Esophagus muscularis mucosa (tissue), 4 donors: ENCODE measurements around the gene ARID1B.

ENCODE experiments used
- EP300 ChIP-seq: sonication (generic); formaldehyde crosslinking; IDR thresholded peaks from one replicate; pipeline ENCODE4 v1.6.1; 2017; ENCODE audit warnings: antibody characterized with exemption
- POLR2A ChIP-seq: fragments of 450-650 bp; IDR thresholded peaks from one replicate; pipeline ENCODE4 v1.6.1; 2017; ENCODE audit warnings: antibody characterized with exemption, moderate library complexity, mild to moderate bottlenecking, low read depth
- POLR2AphosphoS5 ChIP-seq, 2 donors: sonication (generic); formaldehyde crosslinking; IDR thresholded peaks; one replicate each; pipeline ENCODE4 v1.6.1; 2017; ENCODE audit warnings: antibody characterized with exemption in 2 of 2
- TF ChIP-seq, protein P1 (sequence below), 3 experiments: fragments of 200-600 bp in 2 of 3; fragments of 450-650 bp in 1 of 3; sonication (generic) in 2 of 3; IDR thresholded peaks; one replicate each; pipeline ENCODE4 v1.5.1; 2017 to 2019; ENCODE audit warnings: antibody characterized with exemption in 3 of 3, mild to moderate bottlenecking in 2 of 3, moderate library complexity in 1 of 3

DNA sequence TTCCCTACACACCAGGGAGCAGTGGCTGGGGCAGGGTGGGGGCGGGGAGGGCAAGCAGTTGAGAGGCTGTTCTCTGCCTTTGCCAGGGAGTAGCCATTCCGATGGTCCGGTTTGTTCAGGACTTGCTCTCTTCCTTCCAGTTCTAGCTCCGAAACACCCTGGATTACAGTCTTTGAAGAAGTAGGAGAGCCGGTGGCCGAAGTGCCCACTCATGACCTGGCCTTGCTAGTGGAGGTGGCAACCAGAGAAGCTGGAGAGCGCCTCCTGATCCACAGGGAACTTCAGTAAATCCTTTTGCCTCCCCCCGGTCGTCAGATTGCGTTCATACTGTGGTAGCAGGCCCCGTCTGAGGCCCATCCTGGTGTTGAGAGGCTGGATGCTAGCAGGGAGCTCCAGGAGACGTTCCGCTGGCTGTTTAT lies 92.8 kb downstream of the ARID1B start:
- no peak for TF ChIP-seq POLR2A
- TF ChIP-seq EP300, result no peak
- TF ChIP-seq, protein P1, sequence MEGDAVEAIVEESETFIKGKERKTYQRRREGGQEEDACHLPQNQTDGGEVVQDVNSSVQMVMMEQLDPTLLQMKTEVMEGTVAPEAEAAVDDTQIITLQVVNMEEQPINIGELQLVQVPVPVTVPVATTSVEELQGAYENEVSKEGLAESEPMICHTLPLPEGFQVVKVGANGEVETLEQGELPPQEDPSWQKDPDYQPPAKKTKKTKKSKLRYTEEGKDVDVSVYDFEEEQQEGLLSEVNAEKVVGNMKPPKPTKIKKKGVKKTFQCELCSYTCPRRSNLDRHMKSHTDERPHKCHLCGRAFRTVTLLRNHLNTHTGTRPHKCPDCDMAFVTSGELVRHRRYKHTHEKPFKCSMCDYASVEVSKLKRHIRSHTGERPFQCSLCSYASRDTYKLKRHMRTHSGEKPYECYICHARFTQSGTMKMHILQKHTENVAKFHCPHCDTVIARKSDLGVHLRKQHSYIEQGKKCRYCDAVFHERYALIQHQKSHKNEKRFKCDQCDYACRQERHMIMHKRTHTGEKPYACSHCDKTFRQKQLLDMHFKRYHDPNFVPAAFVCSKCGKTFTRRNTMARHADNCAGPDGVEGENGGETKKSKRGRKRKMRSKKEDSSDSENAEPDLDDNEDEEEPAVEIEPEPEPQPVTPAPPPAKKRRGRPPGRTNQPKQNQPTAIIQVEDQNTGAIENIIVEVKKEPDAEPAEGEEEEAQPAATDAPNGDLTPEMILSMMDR (IDR thresholded peaks at IDR 0.05), result no peak
- no peak for TF ChIP-seq POLR2AphosphoS5 (IDR thresholded peaks at IDR 0.05)
